CD14-positive monocyte (primary cell): ENCODE results near the gene ZNF470. TPM values are rescaled to one million over a fixed set of nuclear protein-coding genes. Genes with fewer than 3 reads are reported as not detected.

Experiments used
- DNase-seq, 3 donors: peaks; one replicate each; pipeline ENCODE4 v3.0.0-alpha.2; 2011 to 2022
- H2AFZ ChIP-seq: 2 replicates; pipeline ENCODE4 v1.6.0; 2012; ENCODE audit warnings: mild to moderate bottlenecking, low read depth, low read length, inconsistent platforms; ENCODE audit not compliant: insufficient read depth, poor library complexity, severe bottlenecking
- H3K27ac ChIP-seq, 2 donors: 1 replicate in 1 of 2; 2 replicates in 1 of 2; pipeline ENCODE4 v1.5.1; 2012 to 2013; ENCODE audit warnings: low read length in 2 of 2, control low read depth in 1 of 2, inconsistent platforms in 1 of 2, low read depth in 1 of 2, mild to moderate bottlenecking in 1 of 2
- H3K27me3 ChIP-seq, 2 donors: one replicate each; pipeline versions ENCODE4 v1.6.0 to v1.6.1; 2011 to 2013; ENCODE audit warnings: low read length in 2 of 2; ENCODE audit not compliant: control insufficient read depth in 2 of 2, insufficient read depth in 2 of 2
- H3K36me3 ChIP-seq, 2 donors: replicated peaks in 1 of 2; 1 replicate in 1 of 2; 2 replicates in 1 of 2; pipeline versions ENCODE4 v1.5.1 to v1.6.1; 2012 to 2013; ENCODE audit warnings: low read length in 2 of 2, control low read depth in 1 of 2, inconsistent platforms in 1 of 2, mild to moderate bottlenecking in 1 of 2; ENCODE audit not compliant: insufficient read depth in 2 of 2, control insufficient read depth in 1 of 2
- H3K4me1 ChIP-seq, 2 donors: 1 replicate in 1 of 2; 2 replicates in 1 of 2; pipeline versions ENCODE4 v1.5.1 to v1.6.1; 2012 to 2013; ENCODE audit warnings: low read length in 2 of 2, control low read depth in 1 of 2, inconsistent platforms in 1 of 2, mild to moderate bottlenecking in 1 of 2, moderate library complexity in 1 of 2; ENCODE audit not compliant: insufficient read depth in 2 of 2, control insufficient read depth in 1 of 2
- H3K4me2 ChIP-seq: replicated peaks from 2 replicates; pipeline ENCODE3; 2012; ENCODE audit warnings: low read length, moderate library complexity, mild to moderate bottlenecking; ENCODE audit not compliant: poor library complexity, severe bottlenecking; ENCODE audit errors: extremely low read depth
- H3K4me3 ChIP-seq, 3 experiments: fragments of 200-600 bp in 1 of 3; sonication (generic) in 1 of 3; replicated peaks in 1 of 3; 1 replicate in 2 of 3; 2 replicates in 1 of 3; pipeline ENCODE4 v1.5.1; 2011 to 2013; ENCODE audit warnings: low read length in 3 of 3, mild to moderate bottlenecking in 3 of 3, control low read depth in 2 of 3, low read depth in 2 of 3, inconsistent platforms in 1 of 3, moderate library complexity in 1 of 3
- H3K79me2 ChIP-seq: 2 replicates; pipeline ENCODE4 v1.6.0; 2012; ENCODE audit warnings: mild to moderate bottlenecking, control low read depth, inconsistent platforms, low read length, moderate library complexity; ENCODE audit not compliant: insufficient read depth
- H3K9ac ChIP-seq: 2 replicates; pipeline ENCODE4 v1.6.0; 2017; ENCODE audit warnings: low read length, mild to moderate bottlenecking; ENCODE audit not compliant: insufficient read depth, poor library complexity, severe bottlenecking
- H3K9me3 ChIP-seq, 2 donors: replicated peaks in 1 of 2; 1 replicate in 1 of 2; 2 replicates in 1 of 2; pipeline versions ENCODE4 v1.5.1 to v1.6.1; 2012 to 2013; ENCODE audit warnings: low read length in 2 of 2, control low read depth in 1 of 2; ENCODE audit not compliant: control insufficient read depth in 1 of 2, insufficient read depth in 1 of 2
- H4K20me1 ChIP-seq: 2 replicates; pipeline ENCODE4 v1.6.0; 2012; ENCODE audit warnings: mild to moderate bottlenecking, low read length, control low read depth, moderate library complexity; ENCODE audit not compliant: insufficient read depth
- H3K27ac Mint-ChIP-seq, 7 donors: one replicate each; pipeline ENCODE4 v1.8.0; 2020; ENCODE audit warnings: mild to moderate bottlenecking in 7 of 7, mixed read lengths in 7 of 7, moderate library complexity in 6 of 7, inconsistent platforms in 2 of 7
- H3K27me3 Mint-ChIP-seq, 3 donors: one replicate each; pipeline ENCODE4 v1.8.0; 2021 to 2022; ENCODE audit warnings: low read depth in 3 of 3, mild to moderate bottlenecking in 3 of 3, mixed read lengths in 3 of 3, moderate library complexity in 3 of 3, inconsistent platforms in 1 of 3
- H3K36me3 Mint-ChIP-seq, 2 donors: one replicate each; pipeline ENCODE4 v1.8.0; 2020; ENCODE audit warnings: mixed read lengths in 2 of 2, inconsistent platforms in 1 of 2, mild to moderate bottlenecking in 1 of 2
- H3K4me1 Mint-ChIP-seq: one replicate; pipeline ENCODE4 v1.8.0; 2020; ENCODE audit warnings: mild to moderate bottlenecking, mixed read lengths
- H3K4me3 Mint-ChIP-seq, 2 donors: one replicate each; pipeline ENCODE4 v1.8.0; 2020; ENCODE audit warnings: mild to moderate bottlenecking in 2 of 2, mixed read lengths in 2 of 2, moderate library complexity in 1 of 2
- H3K9me3 Mint-ChIP-seq, 7 donors: one replicate each; pipeline ENCODE4 v1.8.0; 2020 to 2022; ENCODE audit warnings: mixed read lengths in 7 of 7, mild to moderate bottlenecking in 6 of 7, moderate library complexity in 6 of 7, inconsistent platforms in 2 of 7
- CTCF ChIP-seq: fragments of 200-600 bp; IDR thresholded peaks from one replicate; pipeline ENCODE4 v1.8.0; 2022; ENCODE audit warnings: antibody characterized with exemption, mild to moderate bottlenecking
- WGBS: methylation state at CpG from one replicate; pipeline ENCODE4 v1.1.5; 2013; ENCODE audit warnings: missing lambda C conversion rate; ENCODE audit not compliant: insufficient coverage; 5-methylcytosine and 5-hydroxymethylcytosine counted together
- intact Hi-C, 2 donors: fragments of 100-400 bp; cut with micrococcal nuclease; formaldehyde crosslinking; loops; one replicate each; pipeline versions ENCODE4 v1.15.0 to v1.15.1; 2023
- polyA plus RNA-seq, 3 donors: library from polyadenylated mRNA; depleted of rRNA in 1 of 3; unstranded in 2 of 3; stranded (reverse) in 1 of 3; fragments of 300-500 nt in 2 of 3; fragments of >200 nt in 1 of 3; fragmentation: Illumina TruSeq in 2 of 3; gene quantifications; 1 replicate in 2 of 3; 2 replicates in 1 of 3; pipeline ENCODE4 v1.2.3, GENCODE V29; 2012 to 2021

The ZNF470 gene
- polyA plus RNA-seq, 3 donors: 0.31 to 0.81 (median 0.40) TPM

DNA sequence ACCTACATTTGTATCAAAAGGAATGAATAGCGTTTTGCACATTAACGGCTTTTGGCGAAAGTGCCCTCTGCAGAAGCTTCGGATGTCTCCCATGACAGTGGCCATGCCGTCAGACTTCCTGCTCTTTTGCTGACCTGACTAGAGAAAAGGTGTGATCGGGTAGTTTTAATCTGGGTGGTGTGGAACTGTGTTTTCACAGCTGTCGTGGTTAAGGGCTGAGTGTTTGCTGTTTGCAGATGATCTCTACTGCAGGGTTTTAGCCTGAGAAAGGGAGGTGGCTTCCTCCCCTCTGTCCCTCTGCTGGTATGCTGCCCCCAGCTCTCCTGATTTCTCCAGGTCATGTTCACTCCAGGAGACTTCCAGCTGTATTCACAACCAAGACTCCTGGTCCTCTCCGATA lies 50.3 kb downstream of the ZNF470 start:
- DNase-seq: no peak
- Histone ChIP-seq H2AFZ (no peak overlapping the region), H3K9me3 (peaks cover 80 to 98% of the 10 kb centered on the region in 2 donors), H3K4me1 (no peaks in the 10 kb centered on the region), H3K27me3 (no peaks in the 10 kb centered on the region), H4K20me1 (no peaks in the 10 kb centered on the region), H3K79me2 (no peaks in the 10 kb centered on the region), H3K9ac (no peak overlapping the region), H3K4me2 (no peak overlapping the region), H3K36me3 (peaks cover 0 to 60% of the 10 kb centered on the region in 2 donors), H3K27ac (no peak overlapping the region), H3K4me3 (peak overlapping the region in 1 of 3 experiments; percentile 30)
- peaks cover 0 to 2% (median 0%) of the 10 kb centered on the region in 3 donors for H3K27me3 Mint-ChIP-seq
- H3K36me3 Mint-ChIP-seq: peaks cover 26 to 42% of the 10 kb centered on the region in 2 donors
- intact Hi-C loops: no loop called here
- no peak for TF ChIP-seq CTCF
- H3K4me3 Mint-ChIP-seq: no peak overlapping the region
- peaks cover 83 to 96% (median 89%) of the 10 kb centered on the region in 7 donors for H3K9me3 Mint-ChIP-seq
- no peak overlapping the region for H3K27ac Mint-ChIP-seq
- 97% methylated on average over 6 of the region's 8 CpGs for WGBS
- H3K4me1 Mint-ChIP-seq: no peaks in the 10 kb centered on the region

DNA sequence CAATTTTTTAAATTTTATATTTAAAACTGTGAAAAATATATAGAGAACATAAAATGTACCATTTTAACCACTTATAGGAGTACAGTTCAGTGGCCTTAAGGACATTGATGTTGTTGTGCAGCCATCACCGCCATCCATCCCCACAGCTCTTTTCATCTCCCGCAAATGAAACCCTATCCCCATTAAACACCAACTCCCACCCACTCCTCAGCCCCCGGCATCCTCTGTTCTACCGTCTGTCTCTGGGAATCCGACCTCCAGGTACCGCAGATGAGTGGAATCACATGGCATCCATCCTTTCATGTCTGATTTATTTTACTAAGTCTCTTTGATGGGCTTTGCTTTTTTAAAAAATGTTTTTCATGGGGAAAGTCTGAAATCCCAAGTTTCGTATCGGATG lies 51.9 kb downstream of the ZNF470 start:
- Histone ChIP-seq H2AFZ (no peak overlapping the region), H3K9me3 (peaks cover 82 to 98% of the 10 kb centered on the region in 2 donors), H3K36me3 (peaks cover 0 to 65% of the 10 kb centered on the region in 2 donors), H3K4me1 (no peaks in the 10 kb centered on the region), H3K4me3 (no peak overlapping the region), H4K20me1 (no peaks in the 10 kb centered on the region), H3K27ac (no peak overlapping the region), H3K79me2 (no peaks in the 10 kb centered on the region), H3K27me3 (no peaks in the 10 kb centered on the region), H3K4me2 (no peak overlapping the region), H3K9ac (no peak overlapping the region)
- Mint-ChIP-seq H3K9me3 (peaks cover 77 to 96% (median 90%) of the 10 kb centered on the region in 7 donors), H3K4me3 (no peak overlapping the region), H3K27me3 (no peaks in the 10 kb centered on the region), H3K27ac (no peak overlapping the region), H3K36me3 (peaks cover 26 to 49% of the 10 kb centered on the region in 2 donors), H3K4me1 (no peaks in the 10 kb centered on the region)
- no peak for DNase-seq
- intact Hi-C loops: no loop called here
- WGBS: 100% methylated on average over 4 of the region's 8 CpGs
- no peak for TF ChIP-seq CTCF
